Muscle layer of duodenum (tissue), 2 donors: ENCODE results near the gene RPP40.

Experiments
- H3K27ac ChIP-seq: one replicate; pipeline ENCODE4 v1.7.0; 2013; ENCODE audit warnings: mild to moderate bottlenecking, low read length
- H3K27me3 ChIP-seq: one replicate; pipeline ENCODE4 v1.7.0; 2013; ENCODE audit warnings: low read depth, mild to moderate bottlenecking, control low read depth, low read length
- H3K36me3 ChIP-seq, 2 donors: one replicate each; pipeline ENCODE4 v1.7.0; 2013; ENCODE audit warnings: low read length in 2 of 2, control low read depth in 1 of 2, mild to moderate bottlenecking in 1 of 2; ENCODE audit not compliant: insufficient read depth in 2 of 2, control insufficient read depth in 1 of 2
- H3K4me1 ChIP-seq, 2 donors: one replicate each; pipeline ENCODE4 v1.7.0; 2013; ENCODE audit warnings: low read length in 2 of 2, mild to moderate bottlenecking in 2 of 2, control low read depth in 1 of 2, moderate library complexity in 1 of 2; ENCODE audit not compliant: insufficient read depth in 2 of 2, control insufficient read depth in 1 of 2
- H3K4me3 ChIP-seq, 2 donors: one replicate each; pipeline ENCODE4 v1.7.0; 2013; ENCODE audit warnings: low read length in 2 of 2, low read depth in 1 of 2, mild to moderate bottlenecking in 1 of 2
- H3K9me3 ChIP-seq, 2 donors: one replicate each; pipeline ENCODE4 v1.7.0; 2013; ENCODE audit warnings: low read length in 2 of 2, control low read depth in 1 of 2, mild to moderate bottlenecking in 1 of 2; ENCODE audit not compliant: control insufficient read depth in 1 of 2
- donor health status: healthy.

The RPP40 gene

GRCh38 chr6:4950076-4950475, 53.8 kb downstream of the RPP40 start:
- no peaks in the 10 kb centered on the region for H3K27me3 ChIP-seq
- H3K27ac ChIP-seq, result no peak overlapping the region
- H3K9me3 ChIP-seq, result no peaks in the 10 kb centered on the region
- H3K4me1 ChIP-seq, result no peaks in the 10 kb centered on the region
- no peak overlapping the region for H3K4me3 ChIP-seq
- H3K36me3 ChIP-seq, result peaks cover 33 to 62% of the 10 kb centered on the region in 2 donors

GRCh38 chr6:4948781-4949450, 54.9 kb downstream of the RPP40 start:
- Histone ChIP-seq H3K27me3 (no peaks in the 10 kb centered on the region), H3K4me1 (no peaks in the 10 kb centered on the region), H3K27ac (no peak overlapping the region), H3K4me3 (no peak overlapping the region), H3K36me3 (peaks cover 32 to 59% of the 10 kb centered on the region in 2 donors), H3K9me3 (no peaks in the 10 kb centered on the region)

GRCh38 chr6:4947716-4948115, 56.1 kb downstream of the RPP40 start:
- peaks cover 4 to 7% of the 10 kb centered on the region in 2 donors for H3K4me1 ChIP-seq
- H3K4me3 ChIP-seq, result no peak overlapping the region
- H3K36me3 ChIP-seq, result peaks cover 28 to 48% of the 10 kb centered on the region in 2 donors
- H3K9me3 ChIP-seq, result no peaks in the 10 kb centered on the region
- no peak overlapping the region for H3K27ac ChIP-seq
- H3K27me3 ChIP-seq, result no peaks in the 10 kb centered on the region

- Histone ChIP-seq H3K27ac (no peak overlapping the region), H3K4me1 (peaks cover 15% of the 10 kb centered on the region in 2 donors), H3K27me3 (no peaks in the 10 kb centered on the region), H3K36me3 (peaks cover 21 to 41% of the 10 kb centered on the region in 2 donors), H3K4me3 (no peak overlapping the region), H3K9me3 (no peaks in the 10 kb centered on the region)
Observed at GRCh38 chr6:4946521-4946920, 57.3 kb downstream of the RPP40 start.
